ENCODE data around the gene CTSE.

DNA sequence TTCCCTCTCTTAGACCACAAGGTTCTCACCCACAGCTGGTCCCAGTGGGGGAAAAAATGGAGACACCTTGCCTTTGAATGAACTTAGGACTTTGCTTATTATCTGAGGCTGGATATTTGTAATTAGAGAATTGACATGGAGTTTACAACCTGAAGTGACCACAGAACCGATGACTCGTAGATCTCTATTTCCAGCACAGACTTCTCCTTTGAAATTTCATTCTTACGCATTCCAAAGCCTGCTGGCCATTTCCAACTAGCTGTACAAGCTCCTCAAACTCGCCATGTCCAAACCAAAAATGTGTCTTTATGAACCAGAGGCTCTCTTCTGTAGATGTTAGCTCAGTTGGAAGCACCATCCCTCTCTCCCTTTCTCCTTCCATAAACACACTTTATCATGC, 32.5 kb downstream of the CTSE start:
- TF ChIP-seq CTCF (IDR thresholded peaks at IDR 0.05) = no peak
- no peak for TF ChIP-seq EZH2 (IDR thresholded peaks at IDR 0.05; ENCODE audit: borderline replicate concordance, insufficient read depth, low read depth, low read length, poor library complexity, severe bottlenecking)

Measured in B cell (primary cell).